Muscle of leg (tissue), 11 donors: Measurements from ENCODE around the gene PACS1. TPM values are rescaled to one million over a fixed set of nuclear protein-coding genes. Genes with fewer than 3 reads are reported as not detected.

Source experiments
- DNase-seq: peaks from one replicate; pipeline ENCODE4 v3.0.0; 2013
- H3K27ac ChIP-seq: one replicate; pipeline ENCODE4 v1.5.1; 2013; ENCODE audit warnings: mild to moderate bottlenecking, low read length, control low read depth
- H3K27me3 ChIP-seq: one replicate; pipeline ENCODE4 v1.6.1; 2013; ENCODE audit warnings: low read length; ENCODE audit not compliant: control insufficient read depth, insufficient read depth
- H3K36me3 ChIP-seq: one replicate; pipeline ENCODE4 v1.6.1; 2013; ENCODE audit warnings: low read length; ENCODE audit not compliant: control insufficient read depth, insufficient read depth
- H3K4me1 ChIP-seq: one replicate; pipeline ENCODE4 v1.6.1; 2013; ENCODE audit warnings: low read length; ENCODE audit not compliant: control insufficient read depth, insufficient read depth
- H3K4me3 ChIP-seq: one replicate; pipeline ENCODE4 v1.5.1; 2013; ENCODE audit warnings: low read length, control low read depth
- H3K9me3 ChIP-seq: replicated peaks from 2 replicates; pipeline ENCODE4 v1.6.1; 2013; ENCODE audit warnings: low read depth, low read length; ENCODE audit not compliant: control insufficient read depth
- WGBS: methylation state at CpG from one replicate; pipeline ENCODE4 v1.1.5; 2013; ENCODE audit warnings: missing lambda C conversion rate; ENCODE audit not compliant: insufficient coverage; 5-methylcytosine and 5-hydroxymethylcytosine counted together
- polyA plus RNA-seq, 8 donors: library from polyadenylated mRNA; unstranded; fragments of 120-200 nt; gene quantifications; one replicate each; pipeline versions ENCODE4 v1.2.1 to v1.2.3, GENCODE V29; 2013; ENCODE audit warnings: inconsistent platforms in 1 of 8, low replicate concordance in 1 of 8; ENCODE audit not compliant: insufficient read length in 8 of 8, insufficient read depth in 1 of 8
- total RNA-seq: library from RNA; stranded (reverse); fragments of 120-200 nt; gene quantifications from one replicate; pipeline ENCODE4 v1.2.4, GENCODE V29; 2013

The PACS1 gene
- total and polyA plus RNA-seq, 9 donors, result 13.2 to 41.3 (median 30.9) TPM

- WGBS, result 57% methylated on average over 1 of the region's 5 CpGs
- H3K27me3 ChIP-seq, result no peaks in the 10 kb centered on the region
- H3K36me3 ChIP-seq, result no peaks in the 10 kb centered on the region
- no peak overlapping the region for H3K27ac ChIP-seq
- H3K9me3 ChIP-seq, result no peaks in the 10 kb centered on the region
- DNase-seq, result no peak
- peaks cover 2% of the 10 kb centered on the region for H3K4me1 ChIP-seq
- H3K4me3 ChIP-seq, result no peak overlapping the region
Measured at GRCh38 chr11:66136752-66137123, 66.7 kb downstream of the PACS1 start.

- Histone ChIP-seq H3K9me3 (no peaks in the 10 kb centered on the region), H3K36me3 (no peaks in the 10 kb centered on the region), H3K4me1 (peaks cover 2% of the 10 kb centered on the region), H3K27me3 (no peaks in the 10 kb centered on the region), H3K27ac (no peak overlapping the region), H3K4me3 (no peak overlapping the region)
- no peak for DNase-seq
- WGBS, result 88% methylated on average over 5 of the region's 7 CpGs
Measured at GRCh38 chr11:66139817-66140404, 69.8 kb downstream of the PACS1 start.

GRCh38 chr11:66142370-66143263 lies 72.5 kb downstream of the PACS1 start:
- no peaks in the 10 kb centered on the region for H3K36me3 ChIP-seq
- DNase-seq, result no peak
- WGBS, result 100% methylated on average over 1 of the region's 12 CpGs
- no peaks in the 10 kb centered on the region for H3K4me1 ChIP-seq
- H3K9me3 ChIP-seq, result no peaks in the 10 kb centered on the region
- no peak overlapping the region for H3K27ac ChIP-seq
- no peak overlapping the region for H3K4me3 ChIP-seq
- H3K27me3 ChIP-seq, result no peaks in the 10 kb centered on the region

GRCh38 chr11:66143264-66143566 lies 73.1 kb downstream of the PACS1 start:
- Histone ChIP-seq H3K4me1 (no peaks in the 10 kb centered on the region), H3K9me3 (no peaks in the 10 kb centered on the region)
- WGBS, result no CpG with 5 or more reads among the region's 3 CpGs

GRCh38 chr11:66143996-66144678 lies 74.1 kb downstream of the PACS1 start:
- whole genome bisulfite sequencing, result 100% methylated on average over 3 of the region's 5 CpGs
- Histone ChIP-seq H3K27me3 (no peaks in the 10 kb centered on the region), H3K36me3 (no peaks in the 10 kb centered on the region), H3K27ac (no peak overlapping the region), H3K9me3 (no peaks in the 10 kb centered on the region), H3K4me1 (no peaks in the 10 kb centered on the region), H3K4me3 (no peak overlapping the region)
- DNase-seq, result no peak

More at GRCh38 chr11:66143264-66143566, 73.1 kb downstream of the PACS1 start:
- no peaks in the 10 kb centered on the region for H3K36me3 ChIP-seq
- DNase-seq, result no peak
- no peaks in the 10 kb centered on the region for H3K27me3 ChIP-seq
- no peak overlapping the region for H3K4me3 ChIP-seq
- no peak overlapping the region for H3K27ac ChIP-seq

- no peak overlapping the region for H3K4me3 ChIP-seq
- DNase-seq, result no peak
- H3K4me1 ChIP-seq, result peaks cover 2% of the 10 kb centered on the region
- no peaks in the 10 kb centered on the region for H3K36me3 ChIP-seq
- no peaks in the 10 kb centered on the region for H3K27me3 ChIP-seq
- H3K9me3 ChIP-seq, result no peaks in the 10 kb centered on the region
- no peak overlapping the region for H3K27ac ChIP-seq
Measured at GRCh38 chr11:66146074-66146473, 76.0 kb downstream of the PACS1 start.

- no peak overlapping the region for H3K4me3 ChIP-seq
- H3K9me3 ChIP-seq, result no peaks in the 10 kb centered on the region
- H3K27ac ChIP-seq, result no peak overlapping the region
- no peaks in the 10 kb centered on the region for H3K27me3 ChIP-seq
- no peak for DNase-seq
- H3K36me3 ChIP-seq, result no peaks in the 10 kb centered on the region
- H3K4me1 ChIP-seq, result peaks cover 7% of the 10 kb centered on the region
- 100% methylated on average over 1 of the region's 5 CpGs for WGBS
Measured at GRCh38 chr11:66146940-66147339, 76.9 kb downstream of the PACS1 start.

- no peaks in the 10 kb centered on the region for H3K9me3 ChIP-seq
- H3K27me3 ChIP-seq, result no peaks in the 10 kb centered on the region
- no CpG with 5 or more reads among the region's 2 CpGs for WGBS
- H3K4me3 ChIP-seq, result peak overlapping the region; percentile 9
- peak; percentile 54 for DNase-seq
- peak overlapping the region; percentile 60 for H3K27ac ChIP-seq
- no peaks in the 10 kb centered on the region for H3K36me3 ChIP-seq
- peaks cover 7% of the 10 kb centered on the region for H3K4me1 ChIP-seq
Measured at GRCh38 chr11:66150140-66150539, 80.1 kb downstream of the PACS1 start.

- H3K4me1 ChIP-seq, result peaks cover 7% of the 10 kb centered on the region
- H3K9me3 ChIP-seq, result no peaks in the 10 kb centered on the region
- DNase-seq, result peak; percentile 25
- no peak overlapping the region for H3K4me3 ChIP-seq
- no peaks in the 10 kb centered on the region for H3K36me3 ChIP-seq
- peak overlapping the region; percentile 60 for H3K27ac ChIP-seq
- H3K27me3 ChIP-seq, result no peaks in the 10 kb centered on the region
Measured at GRCh38 chr11:66150725-66151124, 80.7 kb downstream of the PACS1 start.

- Histone ChIP-seq H3K27me3 (no peaks in the 10 kb centered on the region), H3K27ac (peak overlapping the region; percentile 60), H3K4me3 (no peak overlapping the region), H3K4me1 (peaks cover 7% of the 10 kb centered on the region), H3K36me3 (no peaks in the 10 kb centered on the region), H3K9me3 (no peaks in the 10 kb centered on the region)
- WGBS, result 60% methylated on average over 1 of the region's 4 CpGs
- DNase-seq, result peak; percentile 73
Measured at GRCh38 chr11:66151273-66151672, 81.2 kb downstream of the PACS1 start.
